Stimulated activated CD4-positive, alpha-beta T cell treated with anti-CD3 and anti-CD28 coated beads, TNF-alpha, amount 100 ng/mL, for 1 hour (primary cell): Measurements from ENCODE around the gene ALG1L2.
"Not testable (repeated sequence)": the region's sequence is repeated elsewhere in the genome, so short reads cannot be mapped to it uniquely, and the experiment has no call there.

Experiments
- DNase-seq, 3 donors: peaks; one replicate each; pipeline ENCODE4 v3.0.0-alpha.2; 2020; ENCODE audit warnings: low read depth in 3 of 3, low spot score in 1 of 3

ALG1L2 gene

GRCh38 chr3:130093741-130094391, 12.2 kb downstream of the ALG1L2 start:
- DNase-seq, result no peak

- DNase-seq, result not testable (repeated sequence)
These were observed 12.9 kb downstream of the ALG1L2 start for GRCh38 chr3:130094491-130094941.

GRCh38 chr3:130095858-130096257, 14.2 kb downstream of the ALG1L2 start:
- not testable (repeated sequence) for DNase-seq

GRCh38 chr3:130097096-130097495, 15.5 kb downstream of the ALG1L2 start:
- DNase-seq, result not testable (repeated sequence)

GRCh38 chr3:130097690-130098638, 16.3 kb downstream of the ALG1L2 start:
- not testable (repeated sequence) for DNase-seq

- DNase-seq, result not testable (repeated sequence)
These were observed 17.2 kb downstream of the ALG1L2 start for GRCh38 chr3:130098639-130099385.

GRCh38 chr3:130102545-130102944, 20.9 kb downstream of the ALG1L2 start:
- not testable (repeated sequence) for DNase-seq

- DNase-seq, result not testable (repeated sequence)
These were observed 22.6 kb downstream of the ALG1L2 start for GRCh38 chr3:130104191-130104590.

- DNase-seq, result not testable (repeated sequence)
These were observed 25.8 kb downstream of the ALG1L2 start for GRCh38 chr3:130107333-130107995.

- not testable (repeated sequence) for DNase-seq
These were observed 27.4 kb downstream of the ALG1L2 start for GRCh38 chr3:130108836-130109585.

- DNase-seq, result peak in 1 of 3 donors; percentile 17
These were observed 28.9 kb downstream of the ALG1L2 start for GRCh38 chr3:130110386-130111169.

GRCh38 chr3:130111185-130111864, 29.7 kb downstream of the ALG1L2 start:
- peak; percentile 97 to 98 (median 98) for DNase-seq

- peak; percentile 97 to 99 (median 98) for DNase-seq
These were observed 30.5 kb downstream of the ALG1L2 start for GRCh38 chr3:130111865-130112747.

GRCh38 chr3:130112748-130113073, 31.1 kb downstream of the ALG1L2 start:
- not testable (repeated sequence) for DNase-seq

GRCh38 chr3:130115400-130115799, 33.8 kb downstream of the ALG1L2 start:
- not testable (repeated sequence) for DNase-seq

- DNase-seq, result no peak
These were observed 36.3 kb downstream of the ALG1L2 start for GRCh38 chr3:130117933-130118332.

- not testable (repeated sequence) for DNase-seq
These were observed 38.2 kb downstream of the ALG1L2 start for GRCh38 chr3:130119824-130120223.

GRCh38 chr3:130120291-130120690, 38.7 kb downstream of the ALG1L2 start:
- not testable (repeated sequence) for DNase-seq
